IMR-90 (cell line): Measurements from ENCODE around the gene NFIA. TPM values are rescaled to one million over a fixed set of nuclear protein-coding genes. Genes with fewer than 3 reads are reported as not detected.

ENCODE experiments used
- ATAC-seq: fragments of 200-7000 bp; cut with Tn5 transposase; 2 replicates; pipeline ENCODE4 v1.9.1; 2020; ENCODE audit warnings: low read depth, mild to moderate bottlenecking, moderate library complexity
- BruUV-seq: library from RNA; stranded (reverse); fragments of 400-500 nt; replicated peaks from 2 replicates; lab custom pipeline; 2021; lab: Mats Ljungman, UMichigan
- CTCF ChIA-PET: fragments of 300-600 bp; formaldehyde crosslinking; extraction: SDS; loops from one replicate; lab custom pipeline; 2021; ENCODE audit warnings: antibody characterized with exemption; lab: Yijun Ruan, JAX
- POLR2A ChIA-PET: fragments of 300-600 bp; sonication (Branson Sonifier 250); formaldehyde crosslinking; loops from one replicate; lab custom pipeline; 2022; ENCODE audit warnings: antibody characterized with exemption; ENCODE audit not compliant: unreplicated experiment; lab: Charles Lee
- DNase-seq: peaks from one replicate; pipeline ENCODE4 v3.0.0; 2013
- H2AFZ ChIP-seq: replicated peaks from 2 replicates; pipeline ENCODE3; 2013; ENCODE audit warnings: low read length, mild to moderate bottlenecking; ENCODE audit not compliant: poor library complexity
- H2AK5ac ChIP-seq: 2 replicates; pipeline ENCODE4 v1.6.1; 2013; ENCODE audit warnings: low read depth, low read length, inconsistent platforms
- H2AK9ac ChIP-seq: replicated peaks from 2 replicates; pipeline ENCODE3; 2013; ENCODE audit warnings: mild to moderate bottlenecking, low read depth, low read length, moderate library complexity; ENCODE audit not compliant: poor library complexity
- H2BK120ac ChIP-seq: 2 replicates; pipeline ENCODE4 v1.6.1; 2013; ENCODE audit warnings: low read depth, low read length, inconsistent platforms
- H2BK15ac ChIP-seq: 3 replicates; pipeline ENCODE4 v1.6.1; 2013; ENCODE audit warnings: low read depth, low read length, inconsistent platforms
- H2BK20ac ChIP-seq: 2 replicates; pipeline ENCODE4 v1.6.1; 2013; ENCODE audit warnings: low read depth, mild to moderate bottlenecking, inconsistent platforms, low read length, moderate library complexity
- H2BK5ac ChIP-seq: 2 replicates; pipeline ENCODE4 v1.6.1; 2013; ENCODE audit warnings: mild to moderate bottlenecking, low read depth, low read length, inconsistent platforms; ENCODE audit not compliant: poor library complexity, severe bottlenecking
- H3K14ac ChIP-seq: replicated peaks from 2 replicates; pipeline ENCODE4 v1.6.1; 2013; ENCODE audit warnings: low read depth, low read length, inconsistent platforms
- H3K18ac ChIP-seq: 2 replicates; pipeline ENCODE4 v1.6.1; 2013; ENCODE audit warnings: low read depth, low read length, control low read depth
- H3K23ac ChIP-seq: 2 replicates; pipeline ENCODE4 v1.6.1; 2013; ENCODE audit warnings: low read depth, low read length, inconsistent platforms
- H3K27ac ChIP-seq: 2 replicates; pipeline ENCODE4 v1.5.1; 2013; ENCODE audit warnings: mild to moderate bottlenecking, control low read depth, low read length; ENCODE audit not compliant: insufficient read depth
- H3K27me3 ChIP-seq: 2 replicates; pipeline ENCODE4 v1.6.1; 2013; ENCODE audit warnings: low read length; ENCODE audit not compliant: control insufficient read depth, insufficient read depth
- H3K36me3 ChIP-seq: 2 replicates; pipeline ENCODE4 v1.6.1; 2013; ENCODE audit warnings: low read length, mixed read lengths; ENCODE audit not compliant: control insufficient read depth, insufficient read depth
- H3K4ac ChIP-seq: 2 replicates; pipeline ENCODE4 v1.6.1; 2013; ENCODE audit warnings: low read depth, low read length, inconsistent platforms
- H3K4me1 ChIP-seq: 2 replicates; pipeline ENCODE4 v1.6.1; 2013; ENCODE audit warnings: low read length, mixed read lengths; ENCODE audit not compliant: control insufficient read depth, insufficient read depth
- H3K4me2 ChIP-seq: 2 replicates; pipeline ENCODE4 v1.6.1; 2013; ENCODE audit warnings: low read depth, mild to moderate bottlenecking, control low read depth, low read length, moderate library complexity
- H3K4me3 ChIP-seq: 2 replicates; pipeline ENCODE4 v1.5.1; 2013; ENCODE audit warnings: low read depth, mild to moderate bottlenecking, control low read depth, low read length, moderate library complexity; ENCODE audit not compliant: insufficient read depth
- H3K56ac ChIP-seq: 2 replicates; pipeline ENCODE4 v1.6.1; 2013; ENCODE audit warnings: low read length, inconsistent platforms; ENCODE audit not compliant: insufficient read depth; ENCODE audit errors: extremely low read depth
- H3K79me1 ChIP-seq, 2 experiments: 2 replicates each; pipeline ENCODE4 v1.6.1; 2013; ENCODE audit warnings: low read length in 2 of 2, inconsistent platforms in 1 of 2, low read depth in 1 of 2
- H3K9ac ChIP-seq: 2 replicates; pipeline ENCODE4 v1.6.1; 2013; ENCODE audit warnings: low read depth, low read length, control low read depth
- H3K9me1 ChIP-seq: 2 replicates; pipeline ENCODE4 v1.6.1; 2013; ENCODE audit warnings: low read length, inconsistent platforms; ENCODE audit not compliant: insufficient read depth
- H3K9me3 ChIP-seq: 2 replicates; pipeline ENCODE4 v1.6.1; 2013; ENCODE audit warnings: low read length; ENCODE audit not compliant: control insufficient read depth, insufficient read depth
- H4K20me1 ChIP-seq: 2 replicates; pipeline ENCODE4 v1.6.1; 2013; ENCODE audit warnings: low read length, inconsistent platforms; ENCODE audit not compliant: insufficient read depth
- H4K5ac ChIP-seq: 2 replicates; pipeline ENCODE4 v1.6.1; 2013; ENCODE audit warnings: mild to moderate bottlenecking, low read depth, low read length, control low read depth
- H4K8ac ChIP-seq, 2 experiments: 2 replicates each; pipeline ENCODE4 v1.6.1; 2013; ENCODE audit warnings: low read depth in 2 of 2, low read length in 2 of 2, control low read depth in 1 of 2, inconsistent platforms in 1 of 2
- H4K91ac ChIP-seq: 2 replicates; pipeline ENCODE4 v1.6.1; 2013; ENCODE audit warnings: low read depth, low read length, inconsistent platforms; ENCODE audit not compliant: insufficient read depth
- CEBPB ChIP-seq: IDR thresholded peaks from 2 replicates; pipeline ENCODE4 v1.6.1; 2012; ENCODE audit warnings: low read depth, low read length, improper control_type of control experiment
- MXI1 ChIP-seq: IDR thresholded peaks from 2 replicates; pipeline ENCODE4 v1.6.1; 2012; ENCODE audit warnings: low read depth, mild to moderate bottlenecking, low read length, moderate library complexity, borderline replicate concordance
- WGBS, 2 experiments: methylation state at CpG; one replicate each; pipeline versions ENCODE4 v1.1.5 to v1.1.7; 2013; ENCODE audit warnings: missing lambda C conversion rate in 2 of 2; ENCODE audit not compliant: insufficient read length in 1 of 2; ENCODE audit errors: extremely low coverage in 2 of 2; 5-methylcytosine and 5-hydroxymethylcytosine counted together
- dilution Hi-C: fragments of 300-500 bp; cut with HindIII; formaldehyde crosslinking; loops from one replicate; pipeline ENCODE4 v1.14.3; 2018; ENCODE audit warnings: low sequenced_read_pairs; ENCODE audit not compliant: unreplicated experiment
- in situ Hi-C: fragments of 300-500 bp; cut with MboI; formaldehyde crosslinking; loops from 3 replicates; pipeline ENCODE4 v1.14.3; 2019; ENCODE audit warnings: low sequenced_read_pairs, inconsistent platforms, mixed read lengths
- intact Hi-C: fragments of 100-400 bp; cut with micrococcal nuclease; formaldehyde crosslinking; loops from 2 replicates; pipeline ENCODE4 v1.10.0; 2022
- polyA plus RNA-seq, 3 experiments: library from polyadenylated mRNA; depleted of rRNA; stranded (reverse); fragments of >200 nt; gene quantifications; 2 replicates each; pipeline ENCODE4 v1.2.3, GENCODE V29; 2012; ENCODE audit warnings: low replicate concordance in 1 of 3
- total RNA-seq: library from RNA; depleted of rRNA; stranded (reverse); fragments of >200 nt; gene quantifications from 2 replicates; pipeline ENCODE4 v1.2.3, GENCODE V29; 2012

Gene NFIA
- total and polyA plus RNA-seq, 2 of the 4 experiments (the other 2 are of a cell fraction) = 1.6 to 2.2 TPM

- Histone ChIP-seq H4K8ac (no peak overlapping the region), H3K9me1 (no peaks in the 10 kb centered on the region), H2AK9ac (no peak overlapping the region), H2BK15ac (no peak overlapping the region), H3K9ac (no peak overlapping the region), H3K79me1 (no peaks in the 10 kb centered on the region), H4K91ac (no peak overlapping the region), H3K18ac (no peak overlapping the region), H2BK20ac (no peak overlapping the region), H4K20me1 (no peaks in the 10 kb centered on the region), H3K23ac (no peak overlapping the region), H3K4me2 (no peak overlapping the region), H2BK5ac (no peak overlapping the region), H3K9me3 (no peaks in the 10 kb centered on the region), H2AK5ac (no peak overlapping the region), H3K36me3 (no peaks in the 10 kb centered on the region), H4K5ac (no peak overlapping the region), H3K27ac (no peak overlapping the region), H3K27me3 (no peaks in the 10 kb centered on the region), H3K56ac (no peak overlapping the region), H3K4me3 (no peak overlapping the region), H3K14ac (no peak overlapping the region), H3K4me1 (no peaks in the 10 kb centered on the region), H2BK120ac (no peak overlapping the region), H3K4ac (no peak overlapping the region), H2AFZ (no peak overlapping the region)
- in situ Hi-C loops = no loop called here
- ATAC-seq (peak; percentile 85), DNase-seq (peak; percentile 67)
- intact Hi-C loops = no loop called here
- dilution Hi-C loops = no loop called here
- no TSS peak for BruUV-seq
- ChIA-PET CTCF (interaction anchor here (0.6 to 0.8 kb wide), 2 partner anchors 48 to 83 kb away, joined by 3 read pairs; no protein-coding TSS in a partner anchor), POLR2A (no interaction called here)
- TF ChIP-seq CEBPB = no peak
- TF ChIP-seq MXI1 = no peak
- WGBS, 2 experiments = no CpG with 5 or more reads among the region's 1 CpG
Observed at GRCh38 chr1:61097317-61097716, 15.0 kb downstream of the NFIA start.
